DMS114 treated with DMSO at 0.1 percent for 48 hours (cell line): ENCODE results near the gene KCNRG.
"Not testable (repeated sequence)": the region's sequence is repeated elsewhere in the genome, so short reads cannot be mapped to it uniquely, and the experiment has no call there.

Experiments used
- DNase-seq: peaks from one replicate; lab custom pipeline; 2025; ENCODE audit not compliant: unreplicated experiment; lab: John Stamatoyannopoulos, UW

Gene KCNRG

GRCh38 chr13:50011461-50011860 lies 3.8 kb upstream of the KCNRG start:
- no peak for DNase-seq

DNA sequence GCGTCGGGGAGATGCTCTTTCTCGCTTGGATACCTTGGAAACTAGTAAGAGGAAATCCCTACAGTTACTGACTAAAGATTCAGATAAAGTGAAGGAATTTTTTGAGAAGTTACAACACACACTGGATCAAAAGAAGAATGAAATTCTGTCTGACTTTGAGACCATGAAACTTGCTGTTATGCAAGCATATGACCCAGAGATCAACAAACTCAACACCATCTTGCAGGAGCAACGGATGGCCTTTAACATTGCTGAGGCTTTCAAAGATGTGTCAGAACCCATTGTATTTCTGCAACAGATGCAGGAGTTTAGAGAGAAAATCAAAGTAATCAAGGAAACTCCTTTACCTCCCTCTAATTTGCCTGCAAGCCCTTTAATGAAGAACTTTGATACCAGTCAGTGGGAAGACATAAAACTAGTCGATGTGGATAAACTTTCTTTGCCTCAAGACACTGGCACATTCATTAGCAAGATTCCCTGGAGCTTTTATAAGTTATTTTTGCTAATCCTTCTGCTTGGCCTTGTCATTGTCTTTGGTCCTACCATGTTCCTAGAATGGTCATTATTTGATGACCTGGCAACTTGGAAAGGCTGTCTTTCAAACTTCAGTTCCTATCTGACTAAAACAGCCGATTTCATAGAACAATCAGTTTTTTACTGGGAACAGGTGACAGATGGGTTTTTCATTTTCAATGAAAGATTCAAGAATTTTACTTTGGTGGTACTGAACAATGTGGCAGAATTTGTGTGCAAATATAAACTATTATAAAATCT lies 2.7 kb upstream of the KCNRG start:
- no peak for DNase-seq

DNA sequence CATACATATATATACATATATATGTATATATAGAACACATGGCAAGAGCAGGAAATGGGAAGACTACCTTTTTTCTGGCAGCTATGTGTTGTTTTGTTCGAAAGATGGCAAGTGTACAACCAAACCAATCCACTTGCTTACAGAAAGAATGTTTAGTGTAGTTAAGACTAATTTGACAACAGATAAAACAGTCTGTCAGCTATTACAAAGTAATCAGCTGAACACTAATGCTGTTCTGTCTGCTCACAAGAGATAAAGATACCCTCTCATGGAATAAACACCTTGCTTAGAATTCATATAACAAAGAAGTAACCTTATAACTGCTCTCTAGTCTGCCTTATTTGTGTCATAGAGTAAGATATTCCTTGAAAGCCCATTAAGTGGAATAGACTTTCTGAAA lies 858 bp upstream of the KCNRG start:
- no peak for DNase-seq

GRCh38 chr13:50015750-50016149 lies 506 bp downstream of the KCNRG start:
- DNase-seq: no peak

DNA sequence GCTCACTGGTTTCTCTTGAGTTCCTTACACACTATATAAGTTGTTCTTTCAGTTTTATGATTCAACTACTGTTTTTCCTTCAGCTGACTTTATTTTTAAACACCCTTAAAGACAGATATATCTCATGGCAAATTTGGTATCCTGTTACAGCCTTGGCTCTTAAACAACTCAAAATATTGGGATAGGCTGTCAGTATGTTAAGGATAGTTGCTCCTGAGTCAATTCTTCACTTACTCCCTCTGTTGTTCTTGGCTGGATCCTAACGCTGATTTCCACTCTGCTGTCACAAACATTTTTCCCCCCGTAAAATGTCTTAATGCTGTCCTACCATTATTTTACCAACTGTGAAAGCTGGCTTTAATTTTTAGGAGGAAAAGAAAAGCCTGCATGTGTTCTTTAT lies 1.2 kb downstream of the KCNRG start:
- DNase-seq: no peak

- DNase-seq: no peak
Observed at GRCh38 chr13:50017819-50018218, 2.6 kb downstream of the KCNRG start.

GRCh38 chr13:50025436-50025835 lies 10.2 kb downstream of the KCNRG start:
- DNase-seq: no peak

GRCh38 chr13:50026788-50027473 lies 11.7 kb downstream of the KCNRG start:
- DNase-seq: no peak

DNA sequence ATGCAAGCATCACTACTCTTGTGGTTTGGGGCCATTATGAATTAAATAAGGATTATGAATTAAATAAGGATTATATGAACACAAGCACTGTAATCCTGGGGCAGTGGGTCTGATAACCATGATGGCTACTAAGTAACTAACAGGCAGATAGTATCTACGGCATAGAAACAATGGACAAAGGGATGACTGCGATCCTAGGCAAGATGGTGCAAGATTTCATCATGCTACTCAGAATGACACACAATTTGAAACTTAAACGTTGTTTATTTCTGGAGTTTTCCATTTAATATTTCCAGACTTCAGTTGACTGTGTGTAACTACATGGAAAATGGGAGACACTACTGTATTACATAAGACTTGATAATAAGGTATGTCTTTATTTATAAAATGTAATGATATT lies 15.1 kb downstream of the KCNRG start:
- no peak for DNase-seq

- no peak for DNase-seq
Observed at GRCh38 chr13:50033725-50034124, 18.5 kb downstream of the KCNRG start.

GRCh38 chr13:50037788-50038187 lies 22.5 kb downstream of the KCNRG start:
- no peak for DNase-seq

- DNase-seq: no peak
Observed at GRCh38 chr13:50038266-50038665, 23.0 kb downstream of the KCNRG start.

DNA sequence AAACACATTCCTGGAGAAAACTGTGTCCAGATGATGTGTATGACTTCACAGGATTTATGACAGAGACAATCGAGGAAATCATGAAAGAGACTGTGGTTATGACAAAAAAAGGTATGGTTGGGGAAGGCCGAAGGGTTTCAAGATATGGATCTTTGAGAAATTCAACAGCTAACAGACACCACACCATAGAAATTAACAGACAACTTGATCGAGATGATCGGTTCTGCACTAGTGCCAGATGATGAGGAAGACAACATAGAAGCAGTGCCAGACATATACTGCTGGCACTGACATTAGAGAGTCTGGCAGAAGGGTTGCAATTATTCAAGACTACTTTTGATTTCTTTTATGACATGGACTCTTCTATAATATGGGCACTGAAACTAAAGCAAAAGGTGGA lies 37.2 kb downstream of the KCNRG start:
- no peak for DNase-seq

- no peak for DNase-seq
Observed at GRCh38 chr13:50053844-50054243, 38.6 kb downstream of the KCNRG start.

DNA sequence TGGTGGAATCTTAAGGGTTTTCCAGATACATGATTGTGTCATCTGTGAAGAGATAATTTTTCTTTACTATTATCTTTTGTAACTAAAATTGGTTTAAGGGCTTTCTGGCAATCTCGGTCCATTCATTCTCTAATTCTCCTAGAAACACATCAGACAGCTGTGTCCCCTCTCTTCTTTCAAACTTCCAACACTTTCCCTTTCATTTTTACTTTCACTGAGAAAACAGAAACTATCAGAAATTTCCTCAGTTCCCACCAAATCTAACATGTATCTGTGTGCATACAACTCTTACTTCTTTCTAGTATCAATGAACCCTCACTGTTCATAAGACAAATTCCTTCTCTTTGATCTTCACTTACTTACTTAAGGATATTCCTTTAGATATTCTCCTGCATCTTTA lies 40.2 kb downstream of the KCNRG start:
- DNase-seq: no peak

DNA sequence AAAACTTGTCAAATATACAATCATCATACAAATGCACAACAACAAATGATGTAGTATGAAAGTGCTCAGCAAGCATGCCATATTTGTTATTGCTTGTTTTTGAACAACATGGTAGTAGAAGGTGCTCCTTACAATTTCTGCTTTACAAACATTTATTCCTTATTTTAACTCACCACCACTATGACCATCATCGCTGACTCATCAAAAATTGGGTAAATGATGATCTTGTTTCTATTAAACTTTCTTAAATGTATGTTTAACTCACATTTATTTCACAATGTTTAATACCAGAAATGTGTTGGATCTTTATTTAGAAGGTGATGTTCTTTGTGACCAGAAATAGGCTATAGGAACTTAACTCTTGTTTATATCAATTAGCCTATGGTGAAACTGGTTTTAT lies 45.5 kb downstream of the KCNRG start:
- no peak for DNase-seq

GRCh38 chr13:50062336-50062735 lies 47.1 kb downstream of the KCNRG start:
- not testable (repeated sequence) for DNase-seq

DNA sequence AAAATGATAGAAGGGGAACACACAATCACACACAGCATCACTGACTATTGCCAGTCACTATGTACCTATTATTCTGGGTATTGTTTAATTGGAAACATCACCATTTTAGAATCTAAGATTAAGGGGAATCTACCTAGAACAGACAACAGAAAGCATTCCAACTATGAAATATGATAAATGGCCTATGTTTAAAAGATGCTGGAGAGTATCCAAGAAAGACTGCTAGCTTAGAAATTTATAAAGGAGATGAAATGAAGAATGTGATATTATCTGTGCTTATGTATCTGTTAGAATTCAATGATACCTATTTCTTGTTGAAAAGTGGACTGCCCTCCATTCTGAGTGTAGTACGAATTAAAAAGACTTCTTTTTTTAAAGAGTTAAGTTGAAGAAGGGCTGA lies 50.5 kb downstream of the KCNRG start:
- no peak for DNase-seq

- DNase-seq: no peak
Observed at GRCh38 chr13:50068508-50068907, 53.3 kb downstream of the KCNRG start.

DNA sequence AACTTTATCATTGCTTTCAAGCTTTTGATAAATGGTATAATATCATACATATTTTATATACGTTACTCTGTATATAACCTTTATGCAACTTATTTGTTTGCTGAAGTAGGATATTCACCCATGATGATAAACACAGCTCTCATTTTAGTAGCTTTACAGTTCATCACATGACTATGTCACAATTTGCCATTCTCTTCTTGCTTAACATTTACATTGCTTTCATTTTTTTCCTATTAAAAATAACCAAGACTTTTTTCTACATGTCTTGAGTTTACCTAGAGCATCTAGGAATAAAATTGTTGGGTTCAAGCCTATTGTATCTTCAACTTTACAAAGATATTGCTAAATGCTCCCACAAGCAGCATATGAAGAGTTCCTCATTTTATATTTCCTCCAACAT lies 54.0 kb downstream of the KCNRG start:
- DNase-seq: no peak

GRCh38 chr13:50070186-50070585 lies 54.9 kb downstream of the KCNRG start:
- no peak for DNase-seq
